Endothelial cell of umbilical vein (primary cell): ENCODE data around the gene AP4M1. TPM values are rescaled to one million over a fixed set of nuclear protein-coding genes. Genes with fewer than 3 reads are reported as not detected.

Experiments
- BruUV-seq: library from RNA; stranded (reverse); fragments of 400-500 nt; replicated peaks from 2 replicates; lab custom pipeline; 2021; lab: Mats Ljungman, UMichigan
- CTCF ChIA-PET: fragments of 300-600, 350-600 bp; sonication (Branson Sonifier 250); formaldehyde crosslinking; loops from one replicate; lab custom pipeline; 2021; ENCODE audit warnings: antibody characterized with exemption, inconsistent platforms; lab: Charles Lee
- POLR2A ChIA-PET: fragments of 300-600, 350-600 bp; sonication (Branson Sonifier 250); formaldehyde crosslinking; loops from one replicate; lab custom pipeline; 2021; ENCODE audit warnings: antibody characterized with exemption, inconsistent platforms; lab: Charles Lee
- DNase-seq: peaks from one replicate; pipeline ENCODE4 v3.0.0-alpha.2; 2011; ENCODE audit warnings: low read depth, low spot score
- FAIRE-seq: peaks from 2 replicates; lab custom pipeline; 2011; peaks lifted over from hg19 to GRCh38; lab: Jason Lieb, UNC
- H2AFZ ChIP-seq: 2 replicates; pipeline ENCODE4 v1.6.0; 2012; ENCODE audit warnings: low read depth, low read length, control low read depth, inconsistent platforms
- H3K27ac ChIP-seq: 2 replicates; pipeline ENCODE4 v1.5.1; 2011; ENCODE audit warnings: low read depth, mild to moderate bottlenecking, control low read depth, low read length, moderate library complexity; ENCODE audit not compliant: insufficient read depth
- H3K27me3 ChIP-seq, 2 experiments: 2 replicates each; pipeline versions ENCODE4 v1.6.0 to v1.6.1; 2011; ENCODE audit warnings: low read length in 2 of 2, mixed read lengths in 1 of 2; ENCODE audit not compliant: control insufficient read depth in 2 of 2, insufficient read depth in 2 of 2
- H3K36me3 ChIP-seq, 2 experiments: 2 replicates in 1 of 2; 3 replicates in 1 of 2; pipeline ENCODE4 v1.5.1; 2011; ENCODE audit warnings: low read length in 2 of 2, mild to moderate bottlenecking in 1 of 2, moderate library complexity in 1 of 2; ENCODE audit not compliant: control insufficient read depth in 2 of 2, insufficient read depth in 2 of 2; ENCODE audit errors: extremely low read depth in 1 of 2
- H3K4me1 ChIP-seq: 3 replicates; pipeline ENCODE4 v1.5.1; 2011; ENCODE audit warnings: mild to moderate bottlenecking, low read length; ENCODE audit not compliant: control insufficient read depth, insufficient read depth; ENCODE audit errors: extremely low read depth
- H3K4me2 ChIP-seq: 2 replicates; pipeline ENCODE4 v1.6.1; 2011; ENCODE audit warnings: low read length, control low read depth, mixed read lengths; ENCODE audit not compliant: insufficient read depth
- H3K4me3 ChIP-seq, 3 experiments: fragments of 200-600 bp in 1 of 3; sonication (generic), shearing (Covaris generic) in 1 of 3; replicated peaks in 1 of 3; 2 replicates each; pipeline ENCODE4 v1.5.1; 2011 to 2016; ENCODE audit warnings: control low read depth in 3 of 3, low read length in 3 of 3, mild to moderate bottlenecking in 2 of 3, inconsistent platforms in 1 of 3, low read depth in 1 of 3, moderate library complexity in 1 of 3; ENCODE audit not compliant: insufficient read depth in 1 of 3
- H3K79me2 ChIP-seq: 2 replicates; pipeline ENCODE4 v1.6.0; 2012; ENCODE audit warnings: low read length, inconsistent platforms; ENCODE audit not compliant: control insufficient read depth, insufficient read depth
- H3K9ac ChIP-seq: replicated peaks from 2 replicates; pipeline ENCODE3; 2011; ENCODE audit warnings: low read length, control low read depth; ENCODE audit not compliant: insufficient read depth; ENCODE audit errors: extremely low read depth
- H3K9me1 ChIP-seq: replicated peaks from 3 replicates; pipeline ENCODE4 v1.6.0; 2011; ENCODE audit warnings: mild to moderate bottlenecking, low read length; ENCODE audit not compliant: control insufficient read depth, insufficient read depth; ENCODE audit errors: extremely low read depth
- H3K9me3 ChIP-seq: replicated peaks from 2 replicates; pipeline ENCODE4 v1.5.1; 2012; ENCODE audit warnings: low read length, inconsistent platforms; ENCODE audit not compliant: control insufficient read depth, insufficient read depth
- H4K20me1 ChIP-seq: replicated peaks from 2 replicates; pipeline ENCODE3; 2011; ENCODE audit warnings: mild to moderate bottlenecking, low read length; ENCODE audit not compliant: control insufficient read depth, insufficient read depth; ENCODE audit errors: extremely low read depth
- CTCF ChIP-seq, 2 donors: IDR thresholded peaks; 1 replicate in 1 of 2; 2 replicates in 1 of 2; pipeline ENCODE4 v1.5.1; 2011; ENCODE audit warnings: low read length in 2 of 2, mild to moderate bottlenecking in 2 of 2, moderate library complexity in 2 of 2, control low read depth in 1 of 2, inconsistent platforms in 1 of 2, low read depth in 1 of 2; ENCODE audit not compliant: insufficient read depth in 1 of 2; ENCODE audit errors: extremely low read depth in 1 of 2
- EZH2 ChIP-seq: IDR thresholded peaks from 2 replicates; pipeline ENCODE4 v1.6.1; 2012; ENCODE audit warnings: borderline replicate concordance, low read depth, mild to moderate bottlenecking, moderate library complexity, low read length, inconsistent platforms; ENCODE audit not compliant: severe bottlenecking
- FOS ChIP-seq: IDR thresholded peaks from 2 replicates; pipeline ENCODE4 v1.6.1; 2011; ENCODE audit warnings: mild to moderate bottlenecking, low read length, moderate library complexity, borderline replicate concordance; ENCODE audit not compliant: insufficient read depth
- GATA2 ChIP-seq: IDR thresholded peaks from 2 replicates; pipeline ENCODE4 v1.7.0; 2011; ENCODE audit warnings: low read depth, mild to moderate bottlenecking, moderate library complexity, mixed read lengths, low read length; ENCODE audit not compliant: insufficient read length, insufficient read depth
- JUN ChIP-seq: IDR thresholded peaks from 2 replicates; pipeline ENCODE4 v1.6.1; 2011; ENCODE audit warnings: borderline replicate concordance, low read depth; ENCODE audit not compliant: insufficient read length, insufficient read depth
- MAX ChIP-seq: IDR thresholded peaks from 2 replicates; pipeline ENCODE4 v1.6.1; 2011; ENCODE audit not compliant: insufficient read depth, insufficient read length
- MYC ChIP-seq: IDR thresholded peaks from one replicate; pipeline ENCODE4 v1.6.1; 2011; ENCODE audit warnings: mild to moderate bottlenecking, low read depth, low read length
- POLR2A ChIP-seq: IDR thresholded peaks from 2 replicates; pipeline ENCODE4 v1.6.1; 2012; ENCODE audit warnings: low read depth, mild to moderate bottlenecking, control low read depth, low read length
- POLR2AphosphoS5 ChIP-seq: IDR thresholded peaks from 2 replicates; pipeline ENCODE4 v1.6.1; 2012; ENCODE audit warnings: low read depth, mild to moderate bottlenecking, control low read depth, low read length, moderate library complexity; ENCODE audit not compliant: insufficient read depth
- dilution Hi-C: fragments of 300-500 bp; cut with MboI; formaldehyde crosslinking; loops from one replicate; pipeline ENCODE4 v1.15.0; 2019; ENCODE audit warnings: low sequenced_read_pairs; ENCODE audit not compliant: extremely low pct_ligation_motif_present
- intact Hi-C: fragments of 100-400 bp; cut with micrococcal nuclease; formaldehyde crosslinking; loops from one replicate; pipeline ENCODE4 v1.10.0; 2022
- polyA plus RNA-seq, 4 experiments: library from polyadenylated mRNA; depleted of rRNA in 3 of 4; stranded (reverse) in 3 of 4; unstranded in 1 of 4; fragments of >200 nt; gene quantifications; 2 replicates each; pipeline versions ENCODE4 v1.2.1 to v1.2.3, GENCODE V29; 2011 to 2012; ENCODE audit warnings: missing spikeins in 1 of 4
- total RNA-seq: library from RNA; stranded (reverse); gene quantifications from 2 replicates; pipeline ENCODE4 v1.2.3, GENCODE V29; 2021

Gene AP4M1
- total and polyA plus RNA-seq, 2 donors (not counting 3 experiments of a cell fraction or from before 2014, with no cell fraction given) = 20.5 to 27.4 TPM

GRCh38 chr7:100088621-100089457 lies 12.6 kb upstream of the AP4M1 start, which contains the start of gene COPS6:
Gene COPS6, plus strand, starts transcription at chr7:100088969. Its CDS starts 22 bp downstream, at chr7:100088991.
- H3K4me1 ChIP-seq = peaks cover 39% of the 10 kb centered on the region
- no peaks in the 10 kb centered on the region for H3K27me3 ChIP-seq
- peak within 1 kb of the TSS; percentile 94 for H3K27ac ChIP-seq
- intact Hi-C loops (loop anchor here (10.0 kb wide), 1 partner anchor 174 kb away; the partner anchor contains the start of gene TRIM4), dilution Hi-C loops (no loop called here)
- peak within 1 kb of the TSS; percentile 90 for H3K9ac ChIP-seq
- H2AFZ ChIP-seq = peak within 1 kb of the TSS; percentile 66
- H4K20me1 ChIP-seq = no peaks in the 10 kb centered on the region
- no peaks in the 10 kb centered on the region for H3K9me3 ChIP-seq
- peak within 1 kb of the TSS; percentile 53 for H3K4me2 ChIP-seq
- FAIRE-seq (peak; percentile 74), DNase-seq (peak; percentile 65)
- ChIA-PET CTCF (interaction anchor here (0.6 to 2.9 kb wide), 3 partner anchors 13 to 349 kb away, joined by 4 to 18 read pairs (median 5); partner anchors contain the start of genes AP4M1 and MCM7), POLR2A (interaction anchor here (1.0 kb wide), 1 partner anchor 12 kb away, joined by 6 read pairs; the partner anchor contains the start of genes AP4M1 and MCM7)
- BruUV-seq = TSS peak; percentile 31
- peaks cover 21 to 22% of the 10 kb centered on the region in 2 experiments for H3K36me3 ChIP-seq
- H3K9me1 ChIP-seq = no peaks in the 10 kb centered on the region
- peaks cover 19% of the 10 kb centered on the region for H3K79me2 ChIP-seq
- no peak for TF ChIP-seq GATA2
- no peak for TF ChIP-seq JUN
- no peak for TF ChIP-seq EZH2
- TF ChIP-seq POLR2AphosphoS5 = peak; percentile 74
- TF ChIP-seq FOS = no peak
- TF ChIP-seq MYC = no peak
- no peak for TF ChIP-seq CTCF (IDR thresholded peaks at IDR 0.05; ENCODE audit: extremely low read depth in 1 of 2, insufficient read depth in 1 of 2, low read depth in 1 of 2, low read length in 2 of 2)
- TF ChIP-seq POLR2A = peak; percentile 84
- peak; percentile 48 for TF ChIP-seq MAX
- H3K4me3 ChIP-seq = peak within 1 kb of the TSS; percentile 62 to 74 (median 68)
